IPS-NIHi11 (cell line): ENCODE measurements around the gene SUPT5H.

Source experiments
- DNase-seq: peaks from one replicate; pipeline ENCODE4 v3.0.0; 2012; ENCODE audit warnings: mixed read lengths, low spot score

Gene SUPT5H

DNA sequence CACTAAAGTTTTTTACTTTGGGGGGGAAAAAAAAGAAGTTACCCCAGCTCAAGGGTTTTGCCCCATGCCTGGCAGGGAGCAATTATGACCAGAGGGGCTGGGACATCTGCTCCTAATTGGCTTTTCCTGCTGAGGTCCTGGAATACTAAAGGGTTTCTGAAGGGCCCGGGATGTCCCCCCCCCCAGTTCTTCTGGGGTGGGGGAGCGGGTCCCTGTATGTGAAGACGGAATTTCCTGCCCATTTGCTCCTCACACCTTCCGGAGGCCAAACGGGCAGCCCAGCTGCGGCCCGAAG lies 52.3 kb downstream of the SUPT5H start:
- no peak for DNase-seq

DNA sequence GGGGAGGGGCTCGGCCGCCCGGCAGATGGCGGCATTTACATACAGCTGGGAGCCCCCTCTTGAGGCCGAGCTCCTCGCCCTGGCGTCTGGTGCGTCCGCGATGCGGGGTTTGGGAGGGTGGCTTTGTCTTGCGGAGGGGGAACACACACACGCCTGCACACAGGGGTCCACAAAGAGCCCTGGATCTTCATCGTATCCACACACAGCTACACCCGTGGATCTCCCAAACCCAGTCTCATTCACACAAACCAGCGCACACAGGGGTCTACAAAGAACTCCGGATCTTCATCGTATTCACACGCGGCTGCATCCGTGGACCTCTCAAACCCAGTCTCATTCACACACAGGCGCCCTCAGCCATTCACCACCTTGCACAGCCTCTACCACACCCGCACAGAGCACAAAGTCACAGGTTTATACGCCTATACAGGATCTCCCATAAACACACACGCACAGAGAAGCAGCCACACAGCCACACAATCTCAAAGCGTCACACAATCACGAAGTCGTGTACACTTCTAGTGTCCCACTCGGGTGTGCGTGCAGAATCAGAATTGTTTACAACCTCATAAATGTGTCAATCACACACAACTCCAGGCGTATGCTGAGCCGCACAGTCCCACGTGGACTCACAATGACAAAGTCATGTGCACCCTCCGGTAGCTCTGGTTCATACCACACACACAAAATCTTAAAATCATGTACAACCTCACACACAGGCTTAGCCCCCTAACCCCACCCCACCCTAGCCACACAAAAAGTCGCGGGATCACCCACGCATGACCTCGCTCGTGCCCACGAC lies 52.8 kb downstream of the SUPT5H start:
- peak; percentile 81 for DNase-seq

DNA sequence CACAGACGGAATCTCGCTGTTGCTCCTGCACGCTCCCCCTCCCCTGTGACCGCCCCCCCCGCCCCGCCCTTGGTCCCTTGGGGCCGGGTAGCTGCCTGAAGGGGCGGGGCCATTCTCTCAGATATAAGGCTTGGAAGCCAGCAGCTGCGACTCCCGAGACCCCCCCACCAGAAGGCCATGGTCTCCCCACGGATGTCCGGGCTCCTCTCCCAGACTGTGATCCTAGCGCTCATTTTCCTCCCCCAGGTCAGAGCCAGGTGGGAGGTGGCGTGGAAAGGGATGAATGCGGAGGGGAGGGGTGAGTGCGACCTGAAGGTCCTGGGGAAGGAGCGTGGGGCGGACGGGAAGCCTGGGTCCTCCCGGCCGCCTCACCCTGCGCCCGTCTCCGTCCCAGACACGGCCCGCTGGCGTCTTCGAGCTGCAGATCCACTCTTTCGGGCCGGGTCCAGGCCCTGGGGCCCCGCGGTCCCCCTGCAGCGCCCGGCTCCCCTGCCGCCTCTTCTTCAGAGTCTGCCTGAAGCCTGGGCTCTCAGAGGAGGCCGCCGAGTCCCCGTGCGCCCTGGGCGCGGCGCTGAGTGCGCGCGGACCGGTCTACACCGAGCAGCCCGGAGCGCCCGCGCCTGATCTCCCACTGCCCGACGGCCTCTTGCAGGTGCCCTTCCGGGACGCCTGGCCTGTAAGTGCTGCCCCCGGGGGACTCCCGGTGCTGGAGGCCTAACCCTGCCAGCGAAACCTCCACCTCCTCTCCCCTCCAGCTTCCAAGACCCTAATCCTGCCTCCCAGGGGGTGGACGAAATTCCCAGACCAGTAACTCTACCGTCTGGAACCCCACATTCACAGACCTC lies 53.6 kb downstream of the SUPT5H start, which contains the start of gene DLL3:
Gene DLL3, plus strand, starts transcription at position 150 of the 845 bp plus-strand sequence. Its CDS starts 28 bp downstream, at position 178.
- DNase-seq = peak; percentile 45

DNA sequence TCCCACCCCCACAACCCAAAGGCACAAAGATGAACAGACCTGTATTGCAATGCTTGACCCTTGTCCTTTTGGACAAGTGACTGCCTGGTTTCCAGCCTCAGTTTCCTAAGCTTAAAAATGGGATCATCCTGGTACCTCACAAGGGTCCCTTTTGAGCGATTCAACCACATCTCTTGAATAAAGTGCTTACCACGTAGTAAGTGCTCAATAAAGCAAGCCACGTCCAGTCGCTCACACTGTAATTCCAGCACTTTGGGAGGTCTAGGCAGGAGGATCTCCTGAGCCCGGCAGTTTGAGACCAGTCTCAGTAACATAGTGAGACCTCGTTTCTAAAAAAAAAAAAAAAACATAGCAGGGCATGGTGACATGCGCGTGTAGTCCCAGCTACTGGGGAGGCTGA lies 54.5 kb downstream of the SUPT5H start:
- no peak for DNase-seq

DNA sequence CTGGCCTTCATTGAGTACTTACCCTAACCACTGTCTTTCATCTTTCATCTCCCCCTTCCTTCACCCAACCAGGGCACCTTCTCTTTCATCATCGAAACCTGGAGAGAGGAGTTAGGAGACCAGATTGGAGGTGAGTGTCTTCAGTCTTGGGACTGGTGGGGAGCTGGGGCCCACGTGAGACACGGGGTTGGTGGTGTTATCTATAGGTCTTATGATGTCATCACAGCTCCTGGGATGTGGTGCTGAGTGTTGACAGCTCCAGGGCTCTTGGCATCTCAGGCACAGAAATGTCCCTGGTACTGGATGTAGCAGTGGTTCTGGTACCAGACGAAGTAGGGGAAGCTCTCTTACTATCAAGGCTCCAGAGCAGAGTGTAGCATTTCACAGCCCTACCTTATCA lies 55.2 kb downstream of the SUPT5H start:
- no peak for DNase-seq

DNA sequence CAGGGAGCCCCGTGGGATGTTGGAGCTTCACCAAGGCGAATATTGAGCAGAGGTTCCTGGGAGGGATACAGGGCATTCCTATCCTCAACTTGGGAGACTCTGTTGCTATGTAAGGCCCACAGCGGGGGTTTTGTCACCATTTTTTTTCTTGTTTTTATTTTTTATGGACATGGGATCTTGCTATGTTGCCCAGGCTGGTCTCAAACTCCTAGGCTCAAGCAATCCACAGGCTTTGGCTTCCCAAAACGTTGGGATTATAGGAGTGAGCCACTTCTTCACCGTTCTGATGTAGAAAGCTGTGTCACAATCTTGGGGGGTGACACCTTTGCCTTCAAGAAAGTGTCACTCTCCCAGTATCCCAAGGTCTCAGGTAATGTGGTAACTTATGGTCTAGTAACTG lies 56.0 kb downstream of the SUPT5H start:
- DNase-seq = no peak

DNA sequence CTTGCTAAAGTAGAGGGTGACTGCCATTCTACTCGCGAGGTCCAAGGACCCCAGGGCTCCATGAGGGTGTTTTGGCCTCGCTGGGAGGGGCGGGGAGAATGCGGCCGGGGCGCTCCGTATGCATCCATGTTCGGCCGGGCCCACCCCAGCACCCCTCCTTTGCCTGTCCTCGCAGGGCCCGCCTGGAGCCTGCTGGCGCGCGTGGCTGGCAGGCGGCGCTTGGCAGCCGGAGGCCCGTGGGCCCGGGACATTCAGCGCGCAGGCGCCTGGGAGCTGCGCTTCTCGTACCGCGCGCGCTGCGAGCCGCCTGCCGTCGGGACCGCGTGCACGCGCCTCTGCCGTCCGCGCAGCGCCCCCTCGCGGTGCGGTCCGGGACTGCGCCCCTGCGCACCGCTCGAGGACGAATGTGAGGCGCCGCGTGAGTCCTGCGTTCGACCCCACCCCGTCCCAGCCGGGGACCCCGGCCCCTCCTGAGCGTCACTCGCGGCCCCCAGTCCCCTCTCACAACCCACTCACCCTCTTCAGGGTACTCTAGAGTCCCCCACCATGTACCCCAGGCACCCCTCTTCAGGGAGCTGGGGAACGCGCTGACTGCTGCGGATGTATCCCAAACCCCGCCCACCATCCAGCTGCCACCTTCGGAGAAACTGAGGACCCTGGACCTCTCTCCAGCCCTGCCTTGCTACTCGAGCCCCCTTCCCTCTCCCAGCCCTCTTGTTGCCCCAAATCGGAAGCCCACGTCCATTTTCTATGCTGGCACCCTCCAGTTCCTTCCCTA lies 57.4 kb downstream of the SUPT5H start:
- peak; percentile 95 for DNase-seq

DNA sequence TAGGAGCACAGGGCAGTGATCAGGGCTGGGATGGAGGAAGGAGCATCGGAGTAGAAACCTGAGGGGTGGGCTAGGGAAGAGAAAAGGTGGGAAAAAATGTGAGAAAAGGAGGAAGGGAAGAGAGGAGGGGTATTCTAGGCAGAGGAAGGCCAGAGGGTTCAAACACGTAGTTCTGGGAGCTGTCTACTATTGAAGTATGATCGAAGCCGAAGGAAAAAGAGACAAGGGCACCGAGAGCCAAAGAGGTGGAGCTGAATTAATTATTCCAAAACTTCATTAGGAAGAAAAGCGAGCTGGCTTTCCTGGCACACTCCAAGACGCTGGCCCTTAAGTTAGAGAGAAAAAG lies 61.2 kb downstream of the SUPT5H start:
- DNase-seq = no peak

DNA sequence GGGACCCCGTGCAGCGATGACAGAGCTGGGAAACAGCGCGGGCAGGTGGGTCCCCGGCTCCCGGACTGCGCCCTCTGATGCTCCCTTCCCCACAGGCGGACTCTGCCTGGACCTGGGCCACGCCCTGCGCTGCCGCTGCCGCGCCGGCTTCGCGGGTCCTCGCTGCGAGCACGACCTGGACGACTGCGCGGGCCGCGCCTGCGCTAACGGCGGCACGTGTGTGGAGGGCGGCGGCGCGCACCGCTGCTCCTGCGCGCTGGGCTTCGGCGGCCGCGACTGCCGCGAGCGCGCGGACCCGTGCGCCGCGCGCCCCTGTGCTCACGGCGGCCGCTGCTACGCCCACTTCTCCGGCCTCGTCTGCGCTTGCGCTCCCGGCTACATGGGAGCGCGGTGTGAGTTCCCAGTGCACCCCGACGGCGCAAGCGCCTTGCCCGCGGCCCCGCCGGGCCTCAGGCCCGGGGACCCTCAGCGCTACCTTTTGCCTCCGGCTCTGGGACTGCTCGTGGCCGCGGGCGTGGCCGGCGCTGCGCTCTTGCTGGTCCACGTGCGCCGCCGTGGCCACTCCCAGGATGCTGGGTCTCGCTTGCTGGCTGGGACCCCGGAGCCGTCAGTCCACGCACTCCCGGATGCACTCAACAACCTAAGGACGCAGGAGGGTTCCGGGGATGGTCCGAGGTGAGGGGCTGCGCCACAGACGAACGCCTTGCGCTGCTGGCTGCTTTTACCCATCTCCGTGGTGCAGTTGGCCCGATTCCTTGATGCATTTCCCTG lies 61.7 kb downstream of the SUPT5H start:
- DNase-seq = peak; percentile 94

DNA sequence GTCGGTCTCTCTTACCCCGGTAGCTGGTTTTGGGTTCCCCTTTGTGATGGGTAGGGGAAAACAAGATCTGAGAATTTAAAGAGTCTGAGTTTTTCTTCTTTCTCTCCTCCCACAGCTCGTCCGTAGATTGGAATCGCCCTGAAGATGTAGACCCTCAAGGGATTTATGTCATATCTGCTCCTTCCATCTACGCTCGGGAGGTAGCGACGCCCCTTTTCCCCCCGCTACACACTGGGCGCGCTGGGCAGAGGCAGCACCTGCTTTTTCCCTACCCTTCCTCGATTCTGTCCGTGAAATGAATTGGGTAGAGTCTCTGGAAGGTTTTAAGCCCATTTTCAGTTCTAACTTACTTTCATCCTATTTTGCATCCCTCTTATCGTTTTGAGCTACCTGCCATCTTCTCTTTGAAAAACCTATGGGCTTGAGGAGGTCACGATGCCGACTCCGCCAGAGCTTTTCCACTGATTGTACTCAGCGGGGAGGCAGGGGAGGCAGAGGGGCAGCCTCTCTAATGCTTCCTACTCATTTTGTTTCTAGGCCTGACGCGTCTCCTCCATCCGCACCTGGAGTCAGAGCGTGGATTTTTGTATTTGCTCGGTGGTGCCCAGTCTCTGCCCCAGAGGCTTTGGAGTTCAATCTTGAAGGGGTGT lies 62.5 kb downstream of the SUPT5H start:
- DNase-seq = no peak

DNA sequence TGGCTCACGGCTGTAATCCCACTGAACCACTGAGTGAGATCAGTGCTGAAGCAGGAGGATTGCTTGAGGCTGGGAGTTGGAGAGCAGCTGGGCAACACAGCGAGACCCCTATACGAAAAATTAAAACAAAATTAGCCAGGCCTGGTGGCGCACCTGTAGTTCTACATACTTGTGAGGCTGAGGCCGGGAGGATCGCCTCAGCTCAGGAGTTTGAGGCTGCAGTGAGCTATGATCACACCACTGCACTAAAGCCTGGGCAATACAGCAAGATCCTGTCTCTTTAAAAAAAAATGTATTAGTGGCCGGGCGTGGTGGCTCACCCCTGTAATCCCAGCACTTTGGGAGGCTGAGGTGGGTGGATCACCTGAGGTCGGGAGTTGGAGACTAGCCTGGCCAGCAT lies 63.2 kb downstream of the SUPT5H start:
- DNase-seq = no peak

DNA sequence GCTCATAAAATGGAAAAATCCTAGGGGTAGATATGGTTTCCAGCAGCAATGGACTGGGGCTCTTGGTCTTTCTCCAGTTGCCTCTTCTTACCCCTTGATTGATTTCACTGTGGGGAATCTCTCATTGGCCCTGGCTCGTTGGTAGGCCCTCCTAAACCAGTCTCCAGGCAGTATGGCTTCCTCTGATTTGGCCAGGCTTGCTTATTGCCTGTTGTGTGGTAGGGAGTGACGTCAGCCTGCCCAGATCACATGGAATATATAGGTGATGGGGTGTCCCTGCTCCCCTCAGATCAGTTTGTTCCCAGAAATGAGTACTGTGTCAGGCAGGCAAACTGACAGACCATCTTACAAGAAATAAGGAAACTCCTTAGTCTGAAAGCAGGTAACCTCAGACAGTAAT lies 63.9 kb downstream of the SUPT5H start:
- no peak for DNase-seq

DNA sequence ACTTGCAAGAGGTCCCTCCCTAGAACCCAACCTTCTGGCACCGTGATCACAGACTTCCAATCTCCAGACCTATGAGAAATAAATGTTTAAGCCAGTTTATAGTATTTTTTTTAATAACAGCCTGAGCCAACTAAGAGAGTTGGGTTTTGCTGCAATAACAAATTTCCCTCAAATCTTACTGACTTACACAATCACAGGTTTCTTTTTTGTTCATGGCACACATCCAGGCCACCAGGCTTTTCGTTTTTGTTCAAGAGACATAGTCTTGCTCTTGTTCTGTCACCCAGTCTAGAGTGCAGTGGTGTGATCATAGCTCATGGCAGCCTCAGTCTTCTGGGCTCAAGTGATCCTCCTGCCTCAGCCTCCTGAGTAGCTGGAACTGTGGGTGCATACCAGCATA lies 67.6 kb downstream of the SUPT5H start:
- DNase-seq = no peak

DNA sequence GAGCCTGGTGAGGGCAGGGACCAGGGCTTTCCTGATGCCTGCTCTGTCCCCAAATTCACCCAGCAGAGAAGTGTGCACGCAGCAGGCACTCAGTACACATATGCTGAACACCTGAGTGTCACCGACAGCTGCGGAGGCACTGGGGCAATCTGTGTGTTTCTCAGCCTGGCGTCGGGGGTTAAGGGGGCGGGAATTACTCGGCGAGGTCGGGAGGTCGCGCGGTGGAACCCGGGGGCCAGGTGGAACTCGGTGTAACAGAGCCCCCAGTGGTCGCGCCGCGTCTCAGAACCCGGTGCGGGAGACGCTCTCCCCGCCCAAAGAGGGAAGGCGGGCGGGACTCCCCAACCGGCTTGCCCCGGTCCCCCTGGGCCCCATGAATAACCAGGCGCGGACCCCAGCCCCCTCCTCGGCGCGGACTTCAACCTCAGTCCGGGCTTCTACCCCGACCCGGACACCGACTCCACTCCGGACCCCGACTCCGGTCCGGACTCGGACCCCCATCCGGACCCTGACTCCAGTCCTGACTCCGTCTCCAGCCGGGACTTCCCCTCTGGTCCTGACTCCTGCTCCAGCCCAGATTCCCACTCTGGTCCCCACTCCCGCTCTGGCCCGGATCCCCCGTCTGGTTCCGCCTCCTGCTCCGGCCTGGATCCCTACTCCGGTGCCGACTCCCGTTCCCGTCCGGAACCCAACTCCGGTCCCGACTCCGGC lies 69.6 kb downstream of the SUPT5H start, which contains the start of gene SELENOV:
Gene SELENOV, plus strand, starts transcription at position 300 of the 711 bp plus-strand sequence. Its CDS starts 74 bp downstream, at position 374.
- peak; percentile 80 for DNase-seq

DNA sequence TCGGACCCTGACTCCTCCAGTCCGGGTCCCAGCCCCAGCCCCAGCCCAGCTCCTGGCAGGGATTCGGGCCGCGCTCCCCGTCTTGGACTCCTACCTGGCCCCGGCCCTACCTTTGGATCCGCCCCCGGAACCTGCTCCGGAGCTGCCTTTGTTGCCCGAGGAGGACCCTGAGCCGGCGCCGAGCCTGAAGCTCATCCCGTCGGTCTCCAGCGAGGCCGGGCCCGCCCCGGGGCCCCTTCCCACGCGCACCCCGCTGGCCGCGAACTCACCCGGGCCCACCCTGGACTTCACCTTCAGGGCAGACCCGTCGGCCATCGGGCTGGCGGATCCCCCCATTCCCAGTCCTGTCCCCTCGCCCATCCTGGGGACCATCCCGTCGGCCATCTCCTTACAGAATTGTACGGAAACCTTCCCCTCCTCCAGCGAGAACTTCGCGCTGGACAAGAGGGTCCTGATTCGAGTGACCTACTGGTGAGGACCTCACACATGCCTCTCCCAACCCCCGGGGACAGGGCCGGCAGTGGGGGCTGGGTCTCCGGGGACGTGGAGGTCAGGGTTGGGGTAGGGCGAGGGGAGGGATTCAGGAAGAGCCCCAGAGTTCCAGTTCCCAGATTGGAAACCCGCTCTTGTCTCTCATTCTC lies 70.3 kb downstream of the SUPT5H start:
- peak; percentile 68 for DNase-seq

DNA sequence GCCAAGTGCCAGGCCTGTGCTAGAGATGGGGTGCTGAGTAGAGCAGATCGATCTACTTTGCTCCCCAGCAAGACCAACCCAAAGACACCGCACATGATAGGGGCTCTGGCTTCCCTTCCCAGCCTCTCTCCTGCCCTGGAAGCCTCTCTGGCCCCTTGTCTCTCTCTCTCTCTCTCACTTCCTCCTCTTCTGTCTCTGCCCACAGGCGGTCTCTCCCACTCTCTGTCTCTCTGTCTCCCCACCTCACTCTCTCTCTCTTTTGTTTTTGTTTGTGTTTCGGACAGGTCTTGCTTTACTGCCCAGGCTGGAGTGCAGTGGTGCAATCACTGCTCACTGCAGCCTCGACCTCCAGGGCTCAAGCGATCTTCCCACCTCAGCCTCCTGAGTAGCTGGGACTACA lies 70.9 kb downstream of the SUPT5H start:
- DNase-seq = no peak

DNA sequence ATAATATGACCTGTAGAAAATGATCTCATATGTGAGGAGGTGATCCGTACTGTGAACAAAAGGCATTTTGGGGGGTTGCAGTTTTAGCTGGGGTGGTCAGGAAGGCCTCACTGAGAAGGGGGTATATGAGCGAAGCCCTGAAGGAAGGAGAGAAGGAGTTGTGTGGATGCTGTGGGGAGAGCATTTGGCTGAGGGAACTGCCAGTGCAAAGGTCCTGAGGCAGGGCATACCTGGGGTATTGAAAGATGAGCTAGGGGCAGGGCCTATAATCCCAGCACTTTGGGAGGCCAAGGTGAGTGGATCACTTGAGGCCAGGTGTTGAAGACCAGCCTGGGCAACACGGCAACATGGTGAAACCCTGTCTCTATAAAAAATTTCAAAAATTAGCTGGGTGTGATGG lies 72.0 kb downstream of the SUPT5H start:
- DNase-seq = no peak

DNA sequence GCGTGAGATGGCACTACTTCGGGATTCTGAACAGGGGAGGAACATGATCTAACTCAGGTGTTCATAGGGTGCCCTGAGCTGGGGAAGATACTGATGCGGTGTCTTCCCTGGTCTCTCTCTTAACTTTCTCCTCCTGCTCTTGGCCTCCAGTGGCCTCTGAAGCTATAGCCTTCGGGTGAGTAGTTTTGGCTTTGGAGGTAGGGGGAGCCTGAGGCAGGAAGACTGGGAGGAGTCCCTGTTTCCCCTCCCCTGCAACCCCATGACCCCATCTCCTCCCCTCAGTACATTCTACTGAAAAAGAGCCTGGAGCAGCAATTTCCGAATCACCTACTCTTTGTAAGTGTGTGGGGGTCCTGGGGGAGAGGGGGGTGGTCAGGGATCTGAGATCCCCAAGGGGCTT lies 73.1 kb downstream of the SUPT5H start:
- DNase-seq = no peak

DNA sequence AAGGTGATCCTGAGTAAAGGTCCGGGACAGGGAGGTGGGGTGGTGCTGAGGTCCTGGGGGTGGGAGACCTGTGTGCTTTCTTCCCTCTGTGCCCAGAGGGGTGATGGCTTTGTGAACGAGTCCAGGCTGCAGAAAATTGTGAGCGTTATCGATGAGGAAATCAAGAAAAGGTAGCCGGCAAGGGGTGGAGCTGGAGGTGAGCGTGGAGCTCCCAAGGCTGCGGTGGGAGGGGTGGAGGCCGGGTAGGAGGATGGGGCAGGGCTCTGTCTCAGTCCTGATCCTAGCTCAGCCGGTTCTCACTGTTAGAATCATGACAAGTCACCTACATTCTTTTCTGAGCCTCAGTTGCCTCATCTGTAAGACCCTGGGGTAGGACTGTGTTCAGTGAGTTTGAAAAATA lies 73.6 kb downstream of the SUPT5H start:
- no peak for DNase-seq
